Stimulated activated CD8-positive, alpha-beta memory T cell treated with anti-CD3 and anti-CD28 coated beads, Interleukin-4, amount 100 ng/mL, for 1 hour (primary cell): Measurements from ENCODE around the gene MYMX.

ENCODE experiments used
- DNase-seq, 2 donors: peaks; one replicate each; pipeline ENCODE4 v3.0.0-alpha.2; 2020; ENCODE audit warnings: low read depth in 2 of 2, low spot score in 1 of 2

MYMX gene

GRCh38 chr6:44219053-44219814 lies 2.5 kb downstream of the MYMX start:
- DNase-seq, result no peak

DNA sequence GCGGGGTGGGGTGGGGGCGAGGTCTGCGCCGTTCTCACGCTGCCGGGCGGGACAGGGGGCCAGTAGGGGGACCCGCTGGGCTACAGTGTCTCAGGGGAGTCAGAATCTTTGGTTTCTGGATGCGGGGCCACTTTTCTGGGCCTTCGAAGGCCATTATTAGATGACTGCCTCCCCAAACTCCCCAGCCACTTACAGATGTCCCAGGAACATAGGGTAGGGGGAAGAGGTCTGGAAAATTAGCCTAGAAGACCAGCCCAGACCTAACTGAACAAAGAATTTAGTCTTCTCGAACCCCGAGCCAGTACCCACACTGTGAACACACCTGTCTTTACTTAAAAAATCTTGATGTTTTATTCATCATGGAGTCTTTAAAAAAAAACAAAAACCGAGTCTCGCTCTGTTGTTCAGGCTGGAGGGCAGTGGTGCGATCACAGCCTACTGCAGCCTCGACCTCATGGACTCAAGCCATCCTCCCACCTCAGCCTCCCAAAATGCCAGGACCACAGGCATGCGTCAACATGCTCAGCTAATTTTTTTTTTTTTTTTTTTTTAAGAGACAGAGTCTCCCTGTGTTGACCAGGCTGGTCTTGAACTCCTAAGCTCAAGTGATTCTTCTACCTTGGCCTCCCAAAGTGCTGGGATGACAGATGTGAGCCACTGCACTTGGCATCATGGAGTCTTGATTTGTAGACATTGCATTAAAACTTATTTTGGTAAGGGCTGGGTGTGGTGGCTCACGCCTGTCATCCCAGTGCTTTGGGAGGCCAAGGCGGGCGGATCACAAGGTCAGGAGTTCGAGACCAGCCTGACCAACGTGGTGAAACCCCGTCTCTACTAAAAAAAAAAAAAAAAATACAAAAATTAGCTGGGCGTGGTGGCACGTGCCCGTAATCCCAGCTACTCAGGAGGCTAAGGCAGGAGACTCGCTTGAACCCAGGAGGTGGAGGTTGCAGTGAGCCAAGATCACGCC lies 3.4 kb downstream of the MYMX start:
- DNase-seq, result no peak

- no peak for DNase-seq
These were observed 4.2 kb downstream of the MYMX start for GRCh38 chr6:44220913-44221290.

GRCh38 chr6:44221291-44221960 lies 4.7 kb downstream of the MYMX start:
- DNase-seq, result peak; percentile 38 to 53

DNA sequence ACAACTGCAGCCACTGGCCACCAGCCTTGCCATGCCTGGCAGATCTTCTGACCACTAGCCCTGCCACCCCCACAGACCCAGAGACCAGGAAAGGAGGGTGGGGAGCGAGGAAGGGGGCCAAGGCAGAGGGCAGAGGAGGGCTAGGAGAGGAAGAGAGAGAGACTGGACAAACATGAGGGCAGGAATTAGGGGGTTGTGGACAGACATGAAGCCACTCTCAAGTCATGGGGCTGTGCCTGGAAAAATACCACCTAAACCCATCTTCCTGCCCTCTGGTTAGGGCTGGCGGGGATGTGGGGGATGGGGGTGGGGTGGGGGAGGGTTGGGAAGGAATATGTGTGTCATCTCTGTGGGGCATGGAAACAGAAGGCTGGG lies 5.2 kb downstream of the MYMX start:
- DNase-seq, result no peak

DNA sequence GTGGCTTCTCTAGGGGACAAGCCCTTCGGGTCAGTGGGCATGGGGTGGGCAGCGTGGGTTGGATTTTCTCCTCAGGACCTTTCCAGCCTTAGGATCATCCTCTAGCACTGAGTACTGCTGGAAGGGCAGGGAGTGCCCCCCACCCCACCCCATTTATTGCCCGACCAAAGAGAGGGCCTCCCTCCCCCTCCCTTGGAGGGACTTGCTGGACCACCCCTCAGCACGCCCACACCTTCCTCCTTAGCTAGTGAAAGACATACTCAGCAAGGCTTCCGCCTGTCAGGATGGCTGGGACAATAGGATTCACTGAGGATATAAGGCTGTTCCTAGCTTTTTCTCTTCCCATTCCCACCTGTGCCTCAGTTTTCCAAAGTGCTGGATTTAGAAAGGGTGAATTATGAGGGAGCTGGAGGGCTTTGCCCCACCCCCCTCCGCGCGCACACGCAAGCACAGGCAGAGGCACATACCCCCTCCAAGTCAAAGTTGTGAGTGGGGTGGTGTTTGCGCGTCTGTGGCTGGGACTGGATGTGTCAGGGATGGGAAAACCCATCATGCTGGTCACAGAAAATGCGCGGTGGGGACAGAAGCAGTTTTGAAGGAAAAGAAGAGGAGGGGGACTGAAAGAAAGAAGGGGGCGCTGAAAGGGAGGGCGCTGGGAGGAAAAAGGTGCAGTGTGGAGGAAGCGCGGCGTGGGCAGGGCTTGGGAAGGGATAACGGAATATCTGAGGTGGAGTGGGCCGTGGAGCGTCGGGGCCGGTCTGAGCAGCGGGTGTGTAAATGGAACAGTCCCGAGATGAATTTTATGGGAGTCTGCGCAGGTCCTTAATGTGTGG lies 6.0 kb downstream of the MYMX start:
- DNase-seq, result no peak

DNA sequence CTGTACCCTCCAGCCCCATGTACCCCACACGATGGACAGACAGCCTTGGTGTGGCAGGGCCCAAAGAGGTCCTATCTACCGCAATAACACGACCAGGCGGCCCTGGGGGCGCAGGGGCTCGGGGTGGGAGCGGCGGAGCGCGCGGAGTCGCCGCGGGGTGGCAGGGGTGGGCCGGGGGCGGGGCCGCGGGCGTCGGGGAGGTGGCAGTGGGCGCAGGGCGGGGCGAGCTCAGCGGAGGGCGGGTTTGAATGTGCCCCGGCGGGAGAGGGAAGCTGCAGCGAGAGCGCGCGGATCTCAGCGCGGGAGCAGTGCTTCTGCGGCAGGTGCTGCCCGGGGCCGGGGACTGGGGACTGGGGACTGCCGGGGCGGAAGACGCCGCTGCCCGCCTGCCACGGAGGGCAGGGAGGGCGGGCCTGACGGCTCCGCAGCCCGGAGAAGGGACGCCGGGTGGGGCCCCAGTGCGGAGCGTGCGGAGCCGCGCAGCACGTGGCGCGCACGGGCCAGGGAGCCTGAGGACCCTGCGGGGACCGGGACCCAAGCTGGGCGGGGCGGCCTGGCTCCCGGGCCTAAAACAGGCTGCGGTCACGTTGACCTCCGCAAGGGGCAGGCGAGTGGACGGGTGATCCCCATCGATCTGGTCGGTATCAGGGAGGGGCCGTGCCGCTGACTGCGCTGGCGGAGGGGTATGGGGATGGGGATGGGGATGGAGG lies 6.7 kb downstream of the MYMX start, which contains the start of gene SLC29A1:
SLC29A1 (plus strand) TSS at position 277 of the 710 bp plus-strand sequence. CDS start 3,719 bp downstream, outside the sequence.
- DNase-seq, result peak; percentile 56 to 66

GRCh38 chr6:44224029-44224964 lies 7.6 kb downstream of the MYMX start:
- DNase-seq, result no peak

GRCh38 chr6:44224965-44225305 lies 8.2 kb downstream of the MYMX start:
- DNase-seq, result no peak

DNA sequence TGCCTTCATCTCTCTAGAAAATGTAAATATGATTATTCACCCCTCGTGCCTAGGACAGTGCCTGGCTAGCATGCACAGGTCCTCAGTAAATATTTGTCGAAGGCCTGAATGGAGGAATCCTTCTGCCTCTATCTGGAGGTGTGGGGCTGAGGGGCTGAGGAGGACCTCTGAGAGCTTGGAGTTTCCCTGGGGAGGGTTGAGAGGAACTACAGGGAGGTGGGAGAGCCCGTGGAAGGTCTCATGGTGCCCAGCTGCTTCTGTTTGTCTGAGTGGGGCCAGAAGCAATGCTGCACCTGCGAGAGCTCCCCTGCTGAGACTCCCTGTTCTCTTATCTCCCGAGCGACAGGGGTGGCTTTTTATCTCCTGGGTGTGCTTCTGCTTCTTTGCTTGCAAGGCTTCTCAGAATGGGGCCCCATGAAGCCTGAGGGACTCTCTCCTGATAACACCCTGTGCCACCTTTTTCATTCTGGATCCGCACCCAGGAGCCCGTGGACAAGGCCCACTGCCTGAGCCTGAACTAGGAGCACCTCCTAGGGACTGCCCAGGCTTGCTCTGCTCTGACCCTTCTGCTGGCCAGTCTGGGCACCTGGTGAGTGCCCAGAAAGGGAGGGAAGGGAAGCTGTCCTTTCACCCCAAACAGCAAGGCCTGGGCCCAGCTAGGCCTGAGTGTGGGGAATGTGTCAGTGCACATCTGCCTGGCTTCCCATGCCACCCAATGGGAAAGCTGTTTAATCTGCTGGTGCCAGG lies 9.0 kb downstream of the MYMX start:
- DNase-seq, result no peak

GRCh38 chr6:44226368-44227147 lies 9.8 kb downstream of the MYMX start:
- DNase-seq, result no peak

DNA sequence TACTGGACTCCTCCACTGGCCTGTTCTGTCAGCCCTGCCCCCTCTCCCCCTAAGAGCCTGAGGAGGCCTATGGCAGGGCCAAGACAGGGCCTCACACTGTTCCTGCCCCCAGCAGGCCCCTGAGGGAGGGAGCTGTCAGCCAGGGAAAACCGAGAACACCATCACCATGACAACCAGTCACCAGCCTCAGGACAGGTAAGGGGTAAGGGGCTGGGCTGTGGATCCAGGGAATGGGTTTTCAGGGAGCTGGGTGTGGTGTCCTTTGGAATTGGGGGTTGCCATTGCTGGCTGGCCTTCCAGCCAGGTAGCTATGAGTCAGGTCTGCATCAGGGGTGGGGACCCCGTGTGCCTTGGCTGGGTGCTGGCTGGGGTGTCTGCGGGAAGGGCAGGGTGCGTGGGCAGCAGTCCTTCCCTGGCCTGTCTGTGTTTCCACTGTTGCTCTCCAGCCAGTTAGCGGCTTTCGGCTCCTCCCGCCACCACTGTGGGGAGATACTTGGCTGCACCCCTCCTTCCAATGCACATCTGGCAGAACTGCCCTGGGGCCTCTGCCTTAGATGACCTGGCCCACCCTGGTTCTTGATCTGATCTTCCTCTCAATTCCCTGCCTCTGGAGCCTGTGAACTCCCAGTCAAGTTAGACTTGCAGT lies 10.5 kb downstream of the MYMX start:
- no peak for DNase-seq

DNA sequence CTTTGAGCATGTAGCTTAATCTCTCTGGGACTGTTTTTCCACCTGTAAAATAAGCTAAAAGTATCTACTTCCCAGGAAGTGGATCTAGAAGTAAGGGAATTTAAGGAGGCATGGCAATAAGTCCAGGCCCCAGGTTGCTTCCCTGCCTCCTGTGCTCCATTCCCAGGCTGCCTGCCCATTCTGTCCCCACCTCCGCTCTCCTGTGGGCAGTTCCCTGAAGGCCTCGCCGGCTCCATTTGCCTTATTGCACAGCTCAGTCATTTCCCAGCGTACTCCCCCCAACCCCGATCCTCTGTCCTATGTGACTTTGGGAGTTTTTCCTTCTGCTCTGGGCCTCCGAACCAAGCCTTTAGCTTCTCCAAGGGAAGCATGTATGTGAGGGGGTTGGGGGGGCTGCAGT lies 11.3 kb downstream of the MYMX start:
- DNase-seq, result no peak

DNA sequence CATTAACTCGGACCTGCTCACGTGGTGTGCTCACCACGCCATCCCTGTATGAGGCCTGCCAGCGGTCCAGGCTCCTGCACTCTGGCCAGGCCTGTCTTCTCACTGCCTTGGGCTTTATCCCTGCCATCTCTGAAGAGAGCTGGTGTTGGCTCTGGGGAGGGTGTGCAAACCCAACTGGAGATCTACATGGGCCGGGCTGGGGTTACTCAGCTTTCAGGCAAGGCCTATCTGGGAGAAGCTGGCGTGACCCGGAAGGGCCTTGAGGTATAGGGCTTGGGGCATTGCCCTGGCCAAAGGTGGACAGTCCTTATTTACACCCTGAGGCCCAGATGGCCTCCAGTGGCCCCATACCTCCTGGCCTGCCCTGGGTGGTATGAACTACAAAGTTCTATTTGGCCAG lies 11.7 kb downstream of the MYMX start:
- DNase-seq, result no peak

- no peak for DNase-seq
These were observed 12.1 kb downstream of the MYMX start for GRCh38 chr6:44228836-44229235.

GRCh38 chr6:44229376-44230033 lies 12.8 kb downstream of the MYMX start:
- no peak for DNase-seq
